ENCODE data around the gene DNAH1.

The DNAH1 gene

DNA sequence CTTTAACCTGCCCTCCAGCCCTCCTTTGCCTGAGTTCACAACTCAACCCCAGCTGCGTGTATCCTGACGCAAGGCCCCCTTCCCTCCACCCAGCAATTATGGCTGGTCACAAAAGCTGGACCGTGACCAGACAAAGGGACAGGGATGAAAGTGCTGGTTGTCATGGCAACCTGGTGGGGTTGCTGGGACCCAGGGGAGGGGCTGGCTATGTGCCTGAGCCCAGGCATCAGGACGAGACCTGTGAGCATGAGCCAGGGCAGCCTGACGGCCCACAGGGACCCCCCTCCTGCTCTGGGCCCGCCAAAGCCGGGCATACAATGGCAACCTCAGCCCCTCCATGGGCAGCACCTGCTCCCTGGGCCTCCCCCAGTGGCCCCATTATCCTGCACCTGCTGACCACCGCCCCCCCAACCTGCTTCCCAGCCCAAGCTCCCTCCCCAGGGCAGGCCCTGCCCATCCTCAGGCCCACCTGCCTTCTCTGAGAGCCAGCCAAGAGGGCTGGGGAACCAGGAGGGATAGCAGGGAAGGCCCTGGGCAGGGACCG is 4.5 kb upstream of the DNAH1 start:
- DNase-seq (ENCODE audit: low spot score), result peak; percentile 91

DNA sequence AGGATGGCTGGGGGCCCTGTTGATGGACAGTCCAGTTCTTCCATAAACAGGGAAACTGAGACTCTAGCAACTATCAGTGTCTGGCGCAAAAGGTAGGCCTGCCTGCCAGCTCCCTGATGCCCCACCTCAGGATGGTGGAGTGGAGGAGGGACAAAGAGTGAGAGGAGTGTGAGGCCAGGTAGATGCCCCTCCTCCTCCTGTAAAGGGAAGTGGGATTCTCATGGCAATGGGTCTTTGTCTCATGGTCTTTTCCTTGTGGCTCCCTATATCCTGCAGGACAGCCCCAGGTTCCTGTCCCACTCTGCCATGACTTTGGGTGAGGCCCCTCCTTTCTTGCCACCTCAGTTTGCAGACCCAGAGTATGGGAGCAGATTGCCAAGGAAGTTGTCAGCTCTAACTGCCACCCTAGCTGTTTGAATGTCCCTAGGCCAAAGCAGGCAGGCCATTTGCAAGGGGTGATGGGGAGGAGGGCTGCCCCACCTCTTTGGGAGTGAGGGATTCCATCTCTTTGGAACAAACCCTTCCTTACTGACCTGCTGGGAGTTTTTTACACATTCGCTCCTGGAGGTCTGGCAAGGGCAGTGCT is 2.8 kb upstream of the DNAH1 start:
- no peak for DNase-seq (ENCODE audit: low spot score)

DNA sequence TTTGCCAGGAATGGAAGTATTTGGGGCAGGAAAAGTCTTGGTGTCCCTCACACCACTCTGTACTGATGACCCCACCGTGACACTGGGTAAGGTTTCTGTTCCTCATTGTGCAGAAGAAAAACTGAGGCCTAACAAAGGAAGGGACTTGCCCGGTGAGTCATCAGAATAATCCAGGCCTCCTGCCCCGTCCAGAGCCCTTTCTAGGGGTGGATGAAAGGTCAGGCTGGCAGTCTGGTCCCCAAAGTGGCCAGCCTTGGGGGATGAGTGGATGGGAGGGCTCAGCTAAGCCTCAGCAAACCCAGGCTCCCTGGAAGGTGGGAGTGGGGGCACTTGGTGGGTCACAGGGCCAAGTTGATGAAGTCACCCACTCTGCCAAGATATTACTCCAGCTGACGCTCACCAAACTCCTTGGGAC is 2.3 kb upstream of the DNAH1 start:
- DNase-seq (ENCODE audit: low spot score), result no peak

DNA sequence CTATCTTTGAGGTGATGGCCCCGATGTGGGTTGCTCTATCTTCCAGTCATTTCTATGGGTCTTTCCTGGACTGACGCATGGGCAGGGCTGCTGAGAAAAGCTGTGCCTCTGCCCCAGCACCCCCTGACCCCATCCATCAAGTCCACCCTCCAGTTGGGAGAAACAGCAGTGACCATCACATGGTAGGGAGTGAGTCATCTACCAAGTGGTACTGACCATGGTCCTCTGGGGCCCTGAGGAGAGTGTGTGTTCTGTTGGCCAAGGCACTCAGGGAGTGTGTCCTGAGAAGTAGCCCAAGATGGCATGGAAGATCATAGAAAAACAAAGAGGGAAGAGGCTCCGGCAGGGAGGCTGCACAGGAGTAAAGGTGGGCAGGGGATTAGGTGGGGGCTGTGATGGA is 1.6 kb upstream of the DNAH1 start:
- DNase-seq (ENCODE audit: low spot score), result no peak

DNA sequence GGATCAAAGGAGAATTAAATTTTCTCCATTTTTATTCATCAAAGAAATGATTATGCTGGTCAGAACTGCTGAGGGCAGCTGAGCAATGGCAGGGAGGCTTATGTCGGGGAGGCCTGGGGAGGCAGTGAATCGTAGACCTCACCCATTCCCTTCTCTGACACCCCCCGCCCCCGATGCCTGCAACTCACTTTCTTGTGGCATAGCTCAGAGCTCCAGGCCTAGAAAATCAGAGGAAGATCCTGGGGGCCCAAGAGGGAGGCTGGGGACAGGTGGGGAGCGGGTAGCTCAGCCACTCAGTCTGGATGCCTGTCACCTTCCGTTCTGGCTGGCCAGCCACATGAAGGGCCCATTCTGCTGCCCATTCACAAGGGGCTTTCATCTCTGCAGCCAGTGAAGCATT is 1.1 kb upstream of the DNAH1 start:
- DNase-seq (ENCODE audit: low spot score), result no peak

DNA sequence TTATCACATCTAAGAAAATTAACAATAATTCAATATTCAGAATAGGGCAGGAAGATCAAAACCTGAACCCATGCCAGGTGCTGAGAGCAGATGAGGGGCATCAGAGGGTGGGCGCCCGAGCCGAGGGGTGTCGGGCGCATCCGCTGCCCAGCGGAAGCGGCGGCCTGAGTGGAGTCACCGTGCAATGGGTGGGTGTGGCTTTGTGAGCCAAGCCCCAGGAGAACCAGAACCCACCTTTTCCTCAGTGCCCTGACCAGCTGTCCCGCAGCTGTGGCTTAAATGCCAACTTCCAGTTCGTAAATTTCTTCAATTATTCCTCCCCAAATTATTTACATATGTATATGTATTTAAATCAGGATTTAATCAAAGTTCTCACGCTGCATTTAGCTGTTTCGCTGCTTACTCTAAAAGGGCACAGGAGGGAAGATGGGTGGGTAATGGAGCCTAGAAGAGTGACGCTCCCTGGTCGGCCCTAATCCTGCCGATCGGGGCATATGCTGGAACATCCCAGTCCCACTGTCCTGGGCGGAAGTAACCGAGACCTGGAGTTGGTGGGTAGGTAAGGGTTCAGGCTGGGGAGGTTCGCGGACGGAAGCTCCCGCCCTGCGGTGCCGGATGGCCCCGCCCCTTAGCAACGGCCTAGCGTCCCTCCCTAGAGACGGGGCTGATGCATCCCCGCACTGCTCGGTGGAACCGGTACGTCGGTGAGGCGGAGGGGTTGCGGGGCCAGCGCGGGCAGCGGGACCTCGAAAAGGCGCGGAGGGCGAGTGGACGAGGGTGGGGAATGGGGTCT is 1.3 kb downstream of the DNAH1 start:
- peak; percentile 88 for DNase-seq (ENCODE audit: low spot score)

DNA sequence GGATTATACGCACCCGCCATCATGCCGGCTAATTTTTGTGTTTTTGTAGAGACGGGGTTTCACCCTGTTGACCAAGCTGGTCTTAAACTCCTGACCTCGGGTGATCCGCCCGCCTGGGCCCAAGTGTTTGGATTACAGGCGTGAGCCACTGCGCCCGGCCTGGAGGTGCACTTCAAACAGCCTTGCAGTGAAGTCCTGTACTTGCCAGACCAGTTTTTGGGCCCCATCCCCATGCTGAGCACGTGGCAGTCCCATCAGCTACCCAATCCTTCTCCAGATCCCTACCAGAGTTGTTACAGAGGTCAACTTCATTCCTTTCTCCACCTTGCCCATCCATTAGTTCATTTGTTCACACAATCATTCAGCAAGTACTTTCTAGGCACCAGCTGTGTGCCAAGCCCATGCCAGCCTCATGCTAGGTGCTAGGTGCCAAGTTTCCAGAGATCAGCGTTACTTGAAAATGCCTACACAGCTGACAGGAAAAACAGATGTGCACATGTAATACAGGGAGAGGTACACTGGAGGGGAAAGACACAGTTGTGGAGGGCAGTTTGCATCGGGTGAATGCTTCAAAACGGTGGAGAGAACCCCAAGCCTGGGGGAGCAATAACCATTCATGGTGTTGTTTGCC is 2.2 kb downstream of the DNAH1 start:
- no peak for DNase-seq (ENCODE audit: low spot score)

DNA sequence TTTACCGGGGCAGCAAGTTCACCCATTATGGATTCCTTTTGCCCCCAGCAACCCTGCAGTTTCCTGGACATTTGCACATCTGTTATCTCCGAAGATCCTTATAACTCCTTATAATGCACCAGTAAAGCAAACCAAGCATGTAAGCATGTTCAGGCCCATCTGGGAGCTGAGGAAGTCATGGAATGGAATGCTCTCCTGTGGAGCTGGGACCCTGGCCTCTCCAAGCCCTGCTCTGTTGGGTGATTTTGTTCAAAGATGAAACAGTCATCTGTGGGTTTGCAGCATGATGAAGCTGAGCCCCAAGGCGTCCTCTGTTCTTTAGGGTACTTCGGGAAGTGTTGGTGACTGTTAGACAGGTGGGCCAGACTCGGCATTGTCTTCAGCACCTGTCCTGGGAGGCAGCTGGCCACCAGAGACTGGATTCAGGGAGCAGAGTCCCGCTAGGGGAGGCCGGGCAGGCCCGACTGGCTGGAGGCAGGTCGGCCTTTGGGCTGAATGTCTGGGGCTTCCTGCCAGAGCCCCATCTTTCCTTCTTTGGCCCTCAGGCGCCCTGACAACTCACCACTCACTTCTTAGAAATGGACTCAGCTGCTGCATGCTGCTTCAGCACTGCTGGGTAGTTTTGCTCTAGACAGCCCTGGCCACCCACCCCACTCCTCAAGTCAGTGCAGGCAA is 3.9 kb downstream of the DNAH1 start:
- no peak for DNase-seq (ENCODE audit: low spot score)

DNA sequence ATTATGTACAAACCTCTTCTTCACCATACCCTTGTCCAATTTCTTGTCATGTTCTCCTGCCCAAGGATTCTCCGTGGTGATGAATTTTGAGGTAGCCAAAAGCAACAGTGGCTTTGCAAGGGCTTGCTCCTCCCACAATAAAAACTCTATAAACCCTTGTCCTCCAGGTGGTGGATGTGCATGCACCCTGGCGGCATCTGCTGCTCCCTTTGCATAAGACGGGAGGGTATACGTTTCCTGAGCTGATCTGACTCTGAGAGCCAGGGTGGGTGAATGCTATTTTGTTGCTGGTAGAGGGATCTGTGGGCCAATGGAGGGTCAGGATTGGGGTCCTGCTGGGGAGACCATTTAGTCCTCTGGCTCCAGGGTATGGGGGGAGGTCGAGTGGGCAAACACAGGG is 5.4 kb downstream of the DNAH1 start:
- DNase-seq (ENCODE audit: low spot score), result no peak

DNA sequence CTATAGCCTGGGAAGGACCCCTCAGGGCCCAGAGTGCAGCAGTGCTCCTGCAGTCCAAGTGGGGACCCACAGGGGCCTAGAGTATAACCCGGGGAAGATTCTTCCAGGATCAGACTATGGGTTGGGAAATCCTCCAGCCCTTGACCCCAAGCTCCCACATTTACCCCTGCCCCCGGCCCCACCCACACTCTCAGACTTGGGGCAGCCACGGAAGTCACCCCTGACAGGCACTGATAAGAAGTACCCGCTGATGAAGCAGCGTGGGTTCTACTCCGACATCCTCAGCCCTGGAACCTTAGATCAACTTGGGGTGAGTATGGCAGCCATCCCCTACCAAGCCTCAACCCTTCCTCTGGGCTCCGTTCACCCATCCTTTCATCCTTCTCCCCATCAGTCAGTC is 6.3 kb downstream of the DNAH1 start:
- DNase-seq (ENCODE audit: low spot score), result no peak

DNA sequence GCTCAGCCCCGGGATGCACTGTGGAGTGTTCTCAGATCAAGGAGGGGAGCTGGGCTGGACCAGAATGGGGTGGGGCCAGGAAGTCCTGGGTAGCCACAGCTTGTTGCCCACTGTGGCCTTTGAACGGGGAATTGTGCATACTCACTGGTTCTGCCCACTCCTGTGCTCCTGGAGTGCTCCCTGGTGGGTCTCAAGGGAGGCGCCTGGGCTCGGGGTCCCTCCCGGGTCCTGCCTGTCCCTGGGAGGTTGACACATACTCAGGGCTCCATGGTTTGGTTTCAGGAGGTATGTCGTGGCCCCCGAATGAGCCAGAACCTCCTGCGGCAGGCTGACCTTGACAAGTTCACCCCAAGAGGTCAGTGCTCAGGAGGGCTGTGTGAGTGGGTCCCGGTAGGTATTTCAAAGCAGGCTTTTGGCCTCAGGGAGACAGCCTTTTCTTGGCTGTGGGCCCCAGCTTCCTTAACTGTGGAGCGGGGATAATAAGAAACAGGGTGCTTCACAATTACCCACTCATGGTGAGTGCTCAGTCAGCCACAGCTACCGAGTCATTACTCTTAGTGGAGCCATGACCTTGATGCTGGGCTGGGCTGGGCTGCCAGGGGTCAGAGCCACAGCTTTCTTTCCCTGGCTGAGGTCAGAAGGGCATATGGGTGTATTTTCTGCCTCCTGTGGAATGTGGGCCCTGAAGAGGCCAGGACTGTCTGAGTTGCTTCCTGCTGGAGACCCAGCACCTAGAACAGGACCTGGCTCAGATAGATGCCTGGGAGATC is 7.6 kb downstream of the DNAH1 start:
- no peak for DNase-seq (ENCODE audit: low spot score)

DNA sequence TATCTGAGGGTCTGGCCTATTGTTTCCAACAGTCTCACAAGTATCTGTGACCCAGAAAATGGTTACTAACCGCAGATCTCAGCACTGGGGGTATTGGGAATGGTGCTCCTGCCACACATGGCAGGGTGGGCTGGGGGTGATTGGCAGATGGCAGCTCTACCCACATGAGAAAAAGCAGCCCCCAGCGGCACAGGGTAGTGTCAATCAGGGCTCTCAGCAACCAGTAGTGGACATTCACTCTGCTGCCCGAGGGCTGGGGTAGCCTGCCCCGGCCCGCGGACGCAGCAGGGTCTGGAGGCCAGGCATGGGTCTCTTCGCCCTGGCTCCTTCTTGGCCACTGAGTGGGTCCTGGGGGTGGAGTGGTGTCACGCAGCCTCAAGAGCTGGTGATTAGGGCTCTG is 8.6 kb downstream of the DNAH1 start:
- no peak for DNase-seq (ENCODE audit: low spot score)

DNA sequence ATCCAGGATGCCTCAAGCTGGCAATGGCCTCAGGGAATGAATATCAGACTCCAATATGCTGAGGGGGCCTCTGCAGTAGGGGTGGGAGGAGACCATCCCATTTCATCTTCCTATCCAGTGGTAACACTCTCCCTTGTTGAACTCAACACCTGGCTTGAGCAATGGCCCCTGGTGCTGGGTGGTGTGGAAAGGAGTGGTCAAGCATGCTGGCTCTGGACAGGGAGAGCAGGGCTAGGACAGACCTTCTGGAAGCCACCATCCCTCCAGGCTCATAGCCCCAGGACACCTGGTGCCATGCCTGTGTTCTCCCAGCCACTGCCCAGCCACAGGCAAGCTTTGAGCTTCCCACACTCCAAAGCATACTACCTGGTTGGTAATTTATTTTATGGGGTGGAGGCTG is 9.6 kb downstream of the DNAH1 start:
- no peak for DNase-seq (ENCODE audit: low spot score)

DNA sequence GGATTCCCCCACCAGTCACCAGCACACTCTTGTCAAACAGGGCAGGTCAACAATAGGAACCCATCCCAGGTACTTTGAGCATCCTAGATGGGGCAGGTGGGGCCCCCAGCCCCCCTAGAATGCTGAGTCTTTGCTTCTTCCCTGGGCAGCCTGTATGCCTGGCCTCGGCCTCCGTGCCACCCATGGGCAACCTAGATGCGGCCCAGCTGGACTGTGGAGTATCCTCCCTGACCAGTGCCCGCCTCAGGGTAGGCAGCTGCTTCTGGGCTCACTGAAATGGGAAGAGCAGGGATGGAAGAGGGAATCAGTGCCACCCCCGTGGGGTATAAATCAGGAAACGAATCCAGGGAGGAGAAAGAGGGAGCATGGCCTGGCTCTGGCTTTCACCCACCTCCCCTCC is 10.9 kb downstream of the DNAH1 start:
- DNase-seq (ENCODE audit: low spot score), result no peak

DNA sequence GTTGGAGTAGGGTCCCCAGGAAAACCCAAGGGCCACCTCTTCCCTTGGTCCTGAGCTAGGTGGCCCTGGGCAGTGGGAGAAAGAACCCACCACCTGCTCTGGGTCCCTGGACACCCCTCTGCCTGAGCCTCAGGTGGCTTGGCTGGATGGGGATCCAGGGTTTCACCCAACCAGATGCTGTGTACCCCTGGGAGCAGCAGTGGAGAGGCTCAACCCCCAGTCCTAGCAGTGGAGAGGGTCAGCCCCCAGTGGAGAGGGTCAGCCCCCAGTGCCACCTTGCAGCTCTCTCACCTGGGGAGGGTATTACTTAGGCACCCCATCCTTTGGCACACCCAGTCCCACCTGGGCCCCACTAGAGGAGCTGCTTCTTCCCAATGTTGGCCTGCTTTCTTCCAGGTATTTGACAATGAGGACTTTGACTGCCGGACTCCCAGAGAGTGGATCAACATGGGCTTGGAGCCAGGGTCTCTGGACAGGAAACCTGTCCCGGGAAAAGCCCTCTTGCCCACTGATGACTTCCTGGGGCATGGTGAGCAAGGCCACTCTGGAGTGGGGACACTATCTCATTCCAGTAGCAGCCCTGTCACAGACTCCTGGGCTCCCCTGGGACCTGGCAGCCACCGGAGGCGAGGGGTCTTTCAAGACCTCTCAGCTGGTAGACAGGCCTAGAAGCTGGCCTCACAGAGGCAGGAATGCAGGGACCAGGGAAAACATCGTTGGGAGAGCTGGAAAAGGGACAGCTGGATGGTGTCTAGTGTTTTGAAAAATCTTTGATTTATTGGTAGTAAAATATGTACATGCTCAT is 11.6 kb downstream of the DNAH1 start:
- DNase-seq (ENCODE audit: low spot score), result no peak

DNA sequence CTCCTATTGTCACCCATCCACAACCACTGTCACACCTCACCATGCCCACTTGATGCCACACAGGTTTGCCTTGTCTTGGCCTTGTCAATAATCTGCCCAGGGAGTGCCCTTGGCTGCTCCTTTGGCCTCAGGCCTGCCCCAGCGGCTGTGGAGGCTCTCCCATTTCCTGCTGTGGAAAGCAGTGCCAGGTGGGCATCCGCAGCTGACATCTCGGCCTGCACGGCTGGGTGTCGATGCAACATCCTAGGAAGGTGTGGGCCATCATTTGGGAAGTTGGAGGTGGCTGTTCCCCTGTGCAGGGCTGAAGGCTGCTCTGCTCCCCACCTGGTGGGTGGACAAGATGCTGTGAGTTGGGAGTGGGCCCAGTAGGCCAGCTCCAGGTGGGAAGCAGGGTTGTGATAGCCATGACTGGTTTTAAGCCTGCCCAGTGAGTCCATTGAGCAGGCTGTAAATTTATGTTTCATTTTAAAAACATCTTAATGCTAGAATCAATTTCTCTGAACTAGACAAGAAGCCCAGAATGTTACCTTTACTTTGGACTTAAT is 12.5 kb downstream of the DNAH1 start:
- DNase-seq (ENCODE audit: low spot score), result no peak

DNA sequence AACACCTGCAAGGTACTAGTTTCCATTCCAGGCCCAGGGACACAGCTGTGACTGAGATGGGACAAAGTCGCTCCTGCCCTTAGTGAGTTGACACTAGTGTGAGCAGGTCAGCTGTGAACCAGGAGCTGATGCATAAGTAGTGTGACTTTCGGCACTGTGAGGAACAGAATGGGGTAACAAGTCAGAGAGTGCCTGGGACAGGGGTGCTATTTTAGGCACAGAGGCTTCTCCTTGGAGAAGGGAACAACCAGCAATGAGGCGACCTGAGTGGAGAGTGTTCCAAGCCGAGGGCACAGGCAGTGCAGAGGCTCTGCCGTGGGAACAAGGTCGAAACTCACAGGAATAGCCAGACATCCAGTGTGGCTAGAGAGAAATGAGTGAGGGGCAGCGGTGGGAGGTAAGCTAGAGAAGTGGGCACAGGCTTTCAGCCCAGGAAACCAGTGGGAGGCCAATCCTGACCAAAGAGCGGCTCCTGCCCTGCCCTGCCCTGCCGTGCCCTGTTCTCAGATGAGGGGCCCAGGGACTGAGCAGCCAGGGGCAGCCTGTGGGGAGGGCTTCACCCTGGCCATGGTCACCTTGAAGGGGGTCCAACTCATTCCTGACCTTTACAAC is 14.2 kb downstream of the DNAH1 start:
- no peak for DNase-seq (ENCODE audit: low spot score)

DNA sequence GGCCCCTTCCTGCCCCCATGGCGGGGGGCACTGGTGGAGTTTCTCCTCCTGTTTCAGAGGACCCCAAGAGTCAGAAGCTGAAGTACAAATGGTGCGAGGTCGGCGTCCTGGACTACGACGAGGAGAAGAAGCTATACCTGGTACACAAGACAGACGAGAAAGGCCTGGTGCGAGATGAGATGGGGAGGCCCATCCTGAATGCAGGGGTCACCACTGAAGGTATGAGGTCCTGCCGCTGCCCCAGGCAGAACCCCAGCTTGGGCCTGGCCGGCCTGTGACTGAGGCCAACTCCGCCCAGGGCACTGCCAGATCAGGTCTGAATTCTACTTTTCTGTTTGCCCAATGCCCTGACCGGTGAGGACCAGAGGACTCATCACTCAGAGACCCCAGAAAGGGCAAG is 15.0 kb downstream of the DNAH1 start:
- DNase-seq (ENCODE audit: low spot score), result no peak

DNA sequence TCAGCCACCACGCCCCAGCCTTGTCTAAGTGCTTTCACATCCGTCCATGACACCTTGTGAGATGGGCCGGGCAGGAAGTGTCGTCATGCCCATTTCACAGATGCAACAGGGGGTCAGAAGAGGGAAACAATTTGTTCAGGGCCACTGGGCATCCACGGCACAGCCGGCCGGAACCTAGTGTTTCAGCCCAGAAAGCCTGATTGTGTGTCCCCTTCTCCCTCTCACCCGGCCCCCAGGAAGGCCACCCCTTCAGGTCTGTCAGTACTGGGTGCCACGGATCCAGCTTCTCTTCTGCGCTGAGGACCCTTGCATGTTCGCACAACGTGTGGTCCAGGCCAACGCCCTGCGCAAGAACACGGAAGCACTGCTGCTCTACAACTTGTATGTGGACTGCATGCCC is 15.8 kb downstream of the DNAH1 start:
- DNase-seq (ENCODE audit: low spot score), result no peak

DNA sequence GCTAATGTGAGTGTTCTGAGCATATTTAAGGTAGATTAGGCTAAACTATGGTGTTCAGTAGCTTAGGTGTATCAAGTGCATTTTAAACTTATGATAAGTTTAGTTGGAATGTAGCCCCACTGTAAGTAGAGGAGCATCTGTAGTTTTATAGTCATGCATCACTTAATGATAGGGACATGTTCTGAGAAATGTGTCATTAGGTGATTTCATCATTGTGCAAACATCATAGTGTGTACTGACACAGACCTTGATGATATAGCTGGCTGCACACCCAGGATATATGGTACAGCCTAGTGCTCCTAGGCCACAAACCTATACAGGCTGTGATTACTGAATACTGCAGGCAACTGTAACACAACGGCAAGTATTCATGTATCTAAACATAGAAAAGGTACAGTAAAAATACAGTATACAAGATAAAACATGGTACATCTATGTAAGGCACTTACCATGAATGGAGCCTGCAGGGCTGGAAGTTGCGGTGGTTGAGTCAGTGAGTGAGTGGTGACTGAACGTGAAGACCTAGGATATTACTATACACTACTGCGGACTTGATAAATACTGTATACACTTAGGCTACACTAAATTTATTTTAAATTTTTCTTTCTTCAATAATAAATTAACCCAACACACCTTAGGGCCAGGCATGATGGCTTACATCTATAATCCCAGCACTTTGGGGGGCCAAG is 17.9 kb downstream of the DNAH1 start:
- no peak for DNase-seq (ENCODE audit: low spot score)
